ENCODE data around the gene TFPI2.

TFPI2 gene

DNA sequence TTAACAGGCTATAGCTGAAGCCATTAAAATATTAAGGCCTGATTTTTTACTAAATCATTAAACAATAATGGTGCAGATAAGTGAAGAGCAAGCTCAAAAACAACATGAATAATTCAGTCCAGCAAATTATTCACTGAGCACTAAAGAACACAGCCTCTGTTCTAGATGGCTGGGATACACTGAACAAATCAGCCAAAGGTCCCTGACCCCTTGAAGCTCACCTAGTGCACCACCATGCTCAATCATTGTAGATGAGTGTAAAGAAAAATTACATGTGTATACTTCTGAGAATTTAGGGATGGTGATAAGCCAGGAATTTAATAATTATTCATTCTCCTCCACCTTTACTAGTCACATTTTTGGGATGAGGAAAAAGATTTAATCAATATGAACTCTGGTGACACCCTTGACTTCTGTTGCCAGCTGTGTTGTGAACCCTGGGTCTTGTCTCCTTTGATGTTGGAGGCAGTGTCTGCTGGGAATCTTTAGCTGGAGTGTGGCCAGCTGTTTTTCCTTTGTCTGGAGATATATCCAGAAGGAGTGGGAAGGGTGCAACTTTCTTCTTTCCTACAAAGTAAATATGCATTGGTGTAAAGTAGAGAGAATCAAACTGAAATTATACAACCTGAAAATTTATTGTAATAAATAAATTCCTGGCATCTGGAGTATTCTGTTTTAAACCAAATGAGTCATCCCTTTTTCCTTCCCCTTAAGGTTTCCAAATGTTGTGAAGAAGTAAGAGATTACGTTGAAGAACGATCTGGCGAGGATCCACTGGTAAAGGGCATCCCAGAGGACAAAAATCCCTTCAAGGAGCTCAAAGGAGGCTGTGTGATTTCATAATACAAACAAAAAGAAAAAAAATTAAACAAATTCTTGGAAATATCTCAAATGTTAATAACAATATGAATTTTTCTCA, 19.8 kb upstream of the TFPI2 start:
- DNase-seq (ENCODE audit: low read depth): peak; percentile 91

DNA sequence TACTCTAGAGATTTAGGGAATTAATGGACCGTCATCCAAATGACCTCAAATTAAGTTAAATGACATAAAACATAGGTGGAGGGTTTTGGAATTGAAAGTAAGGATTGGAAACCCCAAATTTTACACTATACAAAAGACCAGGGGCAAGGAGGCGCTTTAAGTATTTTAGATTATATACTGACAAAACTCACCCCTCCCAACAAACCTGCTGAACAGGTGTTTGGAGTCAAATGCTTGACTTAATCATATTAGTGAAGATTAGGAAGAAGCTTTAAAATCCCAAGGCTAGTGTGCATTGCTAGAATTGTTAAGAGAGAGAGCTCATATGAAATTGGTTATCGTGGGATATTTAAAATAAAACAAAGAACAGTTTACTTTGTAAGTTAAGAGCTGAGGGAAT, 15.7 kb upstream of the TFPI2 start, which contains the start of gene GNGT1:
TSS of gene GNGT1 (plus strand) at position 301 of the 400 bp plus-strand sequence. CDS start 180 bp downstream, outside the sequence.
- DNase-seq (ENCODE audit: low read depth): peak; percentile 31

DNA sequence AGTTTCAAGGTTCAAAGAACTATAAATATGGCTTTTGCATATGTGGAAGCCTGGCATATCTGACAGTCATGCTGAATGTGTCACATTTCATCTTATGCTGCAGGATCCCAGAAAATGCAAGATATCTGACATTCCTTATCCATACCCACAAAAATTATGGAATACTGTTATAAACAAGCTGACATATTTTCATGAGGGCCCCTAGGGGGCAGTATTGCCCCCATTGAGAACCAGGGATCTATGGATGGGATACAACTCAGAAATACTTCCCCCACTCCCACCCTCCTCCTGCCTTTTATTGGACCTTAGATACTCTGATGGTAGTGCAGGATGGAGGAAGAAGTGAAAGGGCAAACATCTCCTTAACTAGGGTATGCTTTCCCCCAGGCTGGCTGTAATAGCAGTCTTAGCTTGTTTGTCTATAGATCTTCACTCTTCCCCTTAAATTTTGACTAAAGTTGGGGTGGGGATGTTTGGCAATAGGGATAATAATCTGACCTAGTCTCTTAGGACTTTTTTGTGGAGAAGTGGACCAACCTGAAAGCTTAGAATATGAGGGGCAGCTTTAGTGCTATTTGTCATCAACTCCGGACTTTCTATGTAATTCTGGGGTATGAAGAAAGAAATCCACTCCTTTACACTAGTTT, 12.3 kb upstream of the TFPI2 start:
- DNase-seq (ENCODE audit: low read depth): peak; percentile 56

DNA sequence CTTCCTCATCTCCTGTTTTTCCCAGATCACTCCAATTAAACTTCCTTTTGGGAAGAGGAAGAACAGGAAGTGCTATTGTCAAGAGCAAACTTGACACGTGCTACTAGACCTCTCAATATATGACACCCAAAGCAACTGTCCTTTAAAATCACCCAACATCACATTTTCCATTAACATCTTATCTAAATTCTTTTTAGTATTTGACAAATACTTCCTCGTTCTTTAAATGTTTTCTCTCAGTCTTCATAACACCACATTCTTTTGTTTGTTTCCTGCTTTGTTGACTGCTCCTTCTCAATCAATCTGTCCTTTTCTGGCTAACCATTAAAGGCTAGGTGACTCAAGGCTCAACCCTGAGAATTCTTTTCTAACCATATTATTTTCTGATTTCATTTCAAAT, 7.1 kb upstream of the TFPI2 start:
- DNase-seq (ENCODE audit: low read depth): no peak

DNA sequence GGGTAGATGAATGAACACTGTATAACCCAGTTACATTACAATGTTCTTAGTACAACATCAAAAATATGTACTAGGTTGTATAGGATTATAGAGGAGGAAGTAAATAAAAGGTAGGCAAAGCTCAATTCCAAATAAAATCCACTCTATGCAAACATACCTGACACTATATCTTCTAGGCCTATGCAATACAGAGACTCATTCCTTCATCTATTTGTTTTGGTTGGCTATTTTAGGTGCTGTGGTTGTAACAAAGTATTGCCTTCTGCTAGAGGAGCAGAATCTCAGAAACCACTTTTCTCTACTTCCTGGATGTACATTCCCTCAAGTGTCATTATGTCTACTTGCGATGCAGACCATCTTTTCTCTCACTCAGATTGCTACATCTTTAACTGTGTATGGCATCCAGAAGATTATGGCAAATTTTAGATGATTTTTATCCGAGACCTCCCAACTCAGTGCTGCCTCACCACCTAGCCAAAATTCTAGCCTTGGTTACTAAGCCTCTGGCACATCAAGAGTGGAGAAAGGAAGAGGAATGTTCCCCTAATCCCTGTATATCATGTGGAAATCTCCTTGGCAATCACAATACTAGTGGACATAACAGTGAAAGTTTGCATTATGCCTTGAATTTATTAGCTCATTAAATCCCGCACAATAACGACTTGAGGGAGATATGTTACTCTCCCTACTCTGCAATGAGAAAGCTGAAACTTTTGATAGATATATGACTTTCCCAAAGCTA, 5.5 kb upstream of the TFPI2 start:
- no peak for DNase-seq (ENCODE audit: low read depth)

DNA sequence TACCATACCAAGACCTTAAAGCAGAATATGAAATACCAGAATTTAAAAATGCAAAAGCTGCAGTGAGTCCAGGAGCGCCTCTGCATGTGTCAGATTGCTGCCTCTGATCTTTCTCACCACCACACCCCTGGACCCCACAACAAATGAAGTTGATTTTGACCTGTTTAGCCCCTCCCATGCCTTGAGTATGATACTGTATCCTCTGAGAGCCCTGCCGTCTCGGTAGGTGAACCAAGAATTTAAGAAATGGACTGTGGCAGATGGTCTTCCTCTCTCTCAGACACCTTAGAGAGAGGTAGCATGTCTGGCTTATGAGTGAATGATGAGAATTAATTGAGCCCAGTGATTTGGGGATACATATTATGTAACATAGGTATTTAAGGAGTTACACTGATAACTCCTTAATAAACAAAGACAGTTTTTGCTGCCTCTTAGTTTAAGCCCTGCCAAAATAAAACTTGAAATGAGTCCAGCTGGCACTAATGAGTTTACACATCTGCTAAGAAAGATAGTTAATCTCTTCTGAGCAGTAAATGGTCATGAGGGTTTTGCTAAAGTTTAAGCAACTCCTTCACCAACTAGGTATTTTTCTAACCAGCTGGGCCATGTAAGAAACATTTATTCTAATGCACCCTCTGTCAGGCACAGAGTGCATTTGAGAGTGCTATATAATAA, 4.5 kb upstream of the TFPI2 start:
- no peak for DNase-seq (ENCODE audit: low read depth)

DNA sequence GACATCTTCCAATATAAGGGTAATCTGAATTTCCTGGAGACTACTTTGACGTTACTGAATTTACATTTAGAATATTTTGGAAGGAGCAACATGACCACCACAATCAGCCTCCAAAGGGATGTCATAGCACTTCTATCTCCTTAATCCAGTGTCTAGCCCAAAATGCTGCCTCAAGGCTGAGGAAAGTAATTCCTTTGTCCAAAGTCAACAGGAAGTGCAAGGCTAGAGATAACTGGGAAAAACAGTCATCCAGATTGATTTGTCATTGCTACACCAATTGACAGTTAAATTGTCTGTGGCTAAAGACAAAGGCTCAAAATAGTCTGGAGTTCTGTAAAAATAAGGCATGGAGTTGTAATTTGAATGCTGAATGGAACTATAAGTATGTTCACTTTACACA, 3.9 kb upstream of the TFPI2 start:
- DNase-seq (ENCODE audit: low read depth): no peak

DNA sequence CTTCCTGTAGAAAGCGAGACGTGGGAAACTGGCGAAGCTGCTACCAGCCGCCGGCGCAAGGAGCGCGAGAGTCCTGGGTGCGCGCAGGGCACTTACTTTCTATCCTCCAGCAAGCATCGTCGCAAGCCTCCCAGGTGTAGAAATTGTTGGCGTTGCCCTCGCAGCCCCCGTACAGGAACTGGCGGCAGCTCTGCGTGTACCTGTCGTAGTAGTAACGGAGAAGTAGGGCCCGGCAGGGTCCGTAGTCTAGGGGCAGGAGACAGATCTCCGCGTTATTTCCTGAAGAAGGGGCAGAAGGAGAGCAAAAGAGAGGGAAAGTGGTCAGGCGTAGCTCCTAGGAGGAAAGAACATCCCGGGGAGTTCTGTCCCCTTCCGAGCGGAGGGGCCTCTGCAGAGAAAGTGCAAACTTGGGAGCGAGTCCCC, 501 bp downstream of the TFPI2 start:
- peak; percentile 66 for DNase-seq (ENCODE audit: low read depth)

DNA sequence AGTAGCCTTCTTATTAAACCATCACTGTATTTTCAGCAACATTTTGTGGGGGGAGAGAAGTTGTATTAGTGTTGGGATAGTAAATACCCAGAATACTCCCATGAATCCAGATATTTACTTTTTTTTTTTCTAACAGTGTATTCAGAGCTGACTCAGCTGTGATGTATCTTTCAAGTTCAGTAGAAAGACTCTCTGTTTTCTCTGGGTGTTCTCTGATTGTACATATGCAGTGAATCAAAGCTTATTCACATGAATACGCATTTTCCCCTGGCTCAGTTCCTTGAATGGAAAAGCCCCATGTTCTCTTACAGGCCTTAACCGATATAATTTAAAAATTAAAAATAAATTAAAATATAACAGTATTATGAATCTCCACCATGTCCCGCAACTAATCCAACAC, 1.3 kb downstream of the TFPI2 start:
- peak; percentile 47 for DNase-seq (ENCODE audit: low read depth)

DNA sequence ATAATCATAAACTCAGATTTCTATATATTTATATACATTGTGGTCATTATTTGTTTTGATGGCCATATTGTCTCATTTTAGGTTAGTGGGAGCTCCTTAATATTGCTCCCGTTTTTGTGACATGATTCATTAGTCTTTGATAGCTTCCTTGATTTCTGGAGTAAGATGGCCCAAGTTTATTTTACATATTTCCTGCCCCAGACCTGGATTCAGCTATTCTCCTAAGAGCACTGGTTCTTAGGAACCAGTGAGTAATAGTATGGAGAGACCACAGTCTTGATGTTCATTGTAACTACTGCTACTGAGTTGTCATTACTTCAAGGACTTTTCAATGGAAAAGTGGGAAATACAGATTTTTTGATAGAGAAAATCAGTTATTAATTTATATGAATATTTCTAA, 6.0 kb downstream of the TFPI2 start:
- no peak for DNase-seq (ENCODE audit: low read depth)

DNA sequence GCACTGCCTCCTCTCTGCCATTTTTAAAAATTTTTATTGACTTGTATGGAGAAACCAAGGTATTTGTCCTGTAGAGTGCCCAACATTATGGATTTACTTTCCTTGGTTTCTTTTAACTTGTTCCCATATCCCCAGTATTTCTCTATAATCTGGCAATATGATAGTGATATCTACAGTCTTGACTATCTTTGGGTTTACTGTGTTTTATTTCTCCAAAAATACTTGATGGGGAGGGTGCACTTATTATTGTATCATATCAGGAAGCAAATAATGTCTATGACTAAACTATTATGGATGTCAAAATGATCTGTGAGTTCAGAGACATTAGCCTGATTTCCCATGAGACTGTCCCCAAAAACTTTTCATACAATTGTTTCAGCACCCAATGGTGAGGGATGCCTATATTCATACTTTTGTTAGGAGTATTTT, 6.6 kb downstream of the TFPI2 start:
- no peak for DNase-seq (ENCODE audit: low read depth)

DNA sequence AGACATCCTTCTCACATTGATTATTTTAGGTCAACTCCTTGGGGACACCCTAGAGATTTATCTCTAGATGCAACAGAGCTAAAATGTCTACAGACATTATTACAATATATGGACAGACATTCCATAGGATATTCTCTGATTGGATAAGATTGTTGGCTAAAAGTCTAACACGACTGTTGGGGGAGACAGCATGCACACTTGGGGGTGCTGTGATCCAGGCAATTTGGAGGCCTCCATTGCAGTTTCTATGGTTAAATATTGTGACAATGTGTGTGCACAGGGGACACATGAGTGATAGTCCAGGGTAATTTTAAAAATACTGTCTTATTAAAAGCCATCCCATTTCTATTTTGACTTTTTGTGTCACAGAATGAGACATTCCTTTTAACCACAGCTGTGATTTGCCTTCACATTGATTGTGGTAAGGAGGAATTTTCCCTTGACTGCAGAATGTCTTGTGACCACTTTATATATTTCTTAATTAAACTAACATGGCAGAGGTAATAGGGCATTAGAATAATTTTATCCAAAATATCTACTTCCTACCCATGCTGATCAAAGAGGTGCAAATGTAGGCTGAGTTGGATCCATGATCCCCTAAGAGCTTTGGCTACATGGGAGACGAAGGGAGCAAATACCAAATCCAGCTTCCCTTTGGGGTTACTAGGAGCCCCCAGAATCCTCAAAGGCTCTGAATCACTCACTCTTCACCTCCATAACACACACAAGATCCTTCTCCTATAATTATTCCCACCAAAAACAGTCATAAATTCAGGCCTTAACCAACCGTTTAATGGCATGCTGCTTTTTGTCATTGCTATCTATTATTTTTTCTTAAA, 7.3 kb downstream of the TFPI2 start:
- DNase-seq (ENCODE audit: low read depth): no peak

DNA sequence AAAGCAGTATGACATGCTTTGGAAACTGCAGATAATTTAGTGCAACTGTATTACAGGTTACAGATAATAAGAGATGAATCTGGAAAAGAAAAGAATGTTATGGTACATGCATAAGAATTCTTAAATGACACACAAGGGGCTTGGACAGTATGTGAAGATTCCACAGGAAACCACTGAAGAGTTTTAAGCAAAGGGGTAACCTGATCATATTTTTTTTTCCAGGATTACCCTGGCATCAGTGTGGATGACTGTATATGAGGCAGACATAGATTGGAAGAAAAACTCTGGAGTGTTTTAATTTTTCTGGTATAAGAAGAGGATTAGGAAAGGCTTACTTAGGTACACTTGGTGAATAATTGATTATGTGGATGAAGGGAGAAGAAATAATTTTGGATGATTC, 8.1 kb downstream of the TFPI2 start:
- DNase-seq (ENCODE audit: low read depth): peak; percentile 3

DNA sequence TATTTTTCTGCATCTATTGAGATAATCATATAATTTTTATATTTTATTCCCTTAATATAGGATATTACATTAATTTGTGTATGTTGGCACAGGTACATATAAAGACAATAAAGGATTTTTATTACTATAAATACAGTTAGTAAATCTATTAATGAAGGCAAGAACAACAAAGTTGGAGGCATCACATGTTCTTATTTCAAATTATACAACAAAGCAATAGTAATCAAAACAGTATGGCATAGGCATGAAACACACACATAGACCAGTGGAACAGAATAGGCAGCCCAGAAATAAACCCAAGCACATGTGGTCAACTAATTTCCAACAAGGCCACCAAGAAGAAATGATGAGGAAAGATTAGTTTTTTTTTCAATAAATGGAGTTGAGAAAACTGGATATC, 11.2 kb downstream of the TFPI2 start:
- no peak for DNase-seq (ENCODE audit: low read depth)

DNA sequence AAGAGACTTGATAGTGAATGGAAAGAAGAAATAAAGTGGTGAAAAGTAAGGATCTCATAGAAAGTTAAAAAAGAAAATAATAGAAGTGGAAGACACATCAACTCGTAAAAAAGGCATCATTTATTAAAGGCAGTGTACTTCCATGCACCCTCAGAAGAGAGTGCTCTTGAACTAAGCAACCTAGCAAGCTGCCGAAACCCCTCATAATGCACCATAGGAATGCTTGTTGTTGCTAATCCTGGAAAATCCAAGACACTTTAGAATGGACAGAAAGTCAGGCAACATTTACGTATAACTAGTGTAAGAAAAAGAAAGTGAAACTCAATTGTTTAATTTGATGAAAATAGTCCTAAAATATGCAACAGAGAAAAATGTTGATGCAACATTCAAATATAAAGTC, 12.8 kb downstream of the TFPI2 start:
- no peak for DNase-seq (ENCODE audit: low read depth)

DNA sequence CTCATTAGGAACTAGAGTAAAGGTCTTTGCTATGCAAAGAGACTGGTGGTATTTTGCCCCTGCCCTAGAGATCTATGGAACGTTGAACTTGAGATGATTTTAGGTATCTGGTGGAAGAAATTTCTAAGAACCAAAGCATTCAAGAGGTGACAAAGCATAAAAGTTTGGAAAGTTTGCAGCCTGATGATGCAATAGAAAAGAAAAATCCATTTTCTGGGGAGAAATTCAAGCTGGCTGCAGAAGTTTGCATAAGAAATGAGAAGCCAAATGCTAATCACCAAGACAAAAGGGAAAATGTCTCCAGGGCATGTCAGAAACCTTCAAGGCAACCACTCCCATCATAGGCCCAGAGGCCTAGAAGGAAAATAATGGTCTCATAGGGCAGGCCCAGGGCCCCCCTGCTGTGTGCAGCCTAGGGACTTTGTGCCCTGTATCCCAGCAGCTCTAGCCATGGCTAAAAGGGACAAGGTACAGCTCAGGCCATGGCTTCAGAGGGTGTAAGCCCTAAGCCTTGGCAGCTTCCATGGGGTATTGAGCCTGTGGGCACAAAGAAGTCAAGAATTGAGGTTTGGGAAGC, 16.5 kb downstream of the TFPI2 start:
- peak; percentile 41 for DNase-seq (ENCODE audit: low read depth)

DNA sequence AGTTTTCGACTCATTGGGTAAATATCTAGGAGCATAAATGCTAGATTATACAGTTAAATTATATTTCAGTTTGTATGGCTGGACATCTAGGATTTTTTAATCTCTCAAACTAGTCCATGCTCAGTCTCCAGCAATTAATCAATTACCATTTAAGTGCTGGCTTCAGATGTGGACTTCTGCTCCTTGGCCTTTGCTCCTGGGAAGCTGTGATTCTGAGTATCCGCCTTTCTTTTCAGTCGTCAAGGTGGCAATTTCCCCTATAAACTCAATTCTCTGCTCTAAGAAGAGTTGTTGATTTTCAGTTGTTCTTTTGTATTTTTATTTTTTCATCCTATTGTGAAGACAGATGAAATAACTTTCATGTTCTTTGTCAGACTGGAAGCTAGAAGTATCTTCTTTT, 23.7 kb downstream of the TFPI2 start:
- DNase-seq (ENCODE audit: low read depth): no peak

DNA sequence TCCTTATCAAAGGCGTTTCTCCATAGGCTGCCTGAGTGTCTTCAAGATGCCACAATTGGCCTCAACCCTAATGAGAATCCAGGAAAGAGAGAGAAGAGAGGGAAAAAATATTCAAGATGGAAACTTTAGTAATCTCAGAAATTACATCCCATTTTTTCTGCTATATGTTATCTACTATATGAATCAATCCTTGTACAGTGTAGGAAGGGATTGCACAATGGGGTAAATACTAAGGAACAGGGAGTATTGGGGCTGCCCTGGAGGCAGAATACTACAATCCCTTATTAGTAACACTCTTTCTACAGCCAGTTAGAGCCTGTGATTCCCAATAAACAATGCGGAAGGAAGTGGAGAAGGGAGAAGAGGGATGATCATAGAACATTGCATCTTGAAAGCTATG, 27.9 kb downstream of the TFPI2 start:
- no peak for DNase-seq (ENCODE audit: low read depth)

DNA sequence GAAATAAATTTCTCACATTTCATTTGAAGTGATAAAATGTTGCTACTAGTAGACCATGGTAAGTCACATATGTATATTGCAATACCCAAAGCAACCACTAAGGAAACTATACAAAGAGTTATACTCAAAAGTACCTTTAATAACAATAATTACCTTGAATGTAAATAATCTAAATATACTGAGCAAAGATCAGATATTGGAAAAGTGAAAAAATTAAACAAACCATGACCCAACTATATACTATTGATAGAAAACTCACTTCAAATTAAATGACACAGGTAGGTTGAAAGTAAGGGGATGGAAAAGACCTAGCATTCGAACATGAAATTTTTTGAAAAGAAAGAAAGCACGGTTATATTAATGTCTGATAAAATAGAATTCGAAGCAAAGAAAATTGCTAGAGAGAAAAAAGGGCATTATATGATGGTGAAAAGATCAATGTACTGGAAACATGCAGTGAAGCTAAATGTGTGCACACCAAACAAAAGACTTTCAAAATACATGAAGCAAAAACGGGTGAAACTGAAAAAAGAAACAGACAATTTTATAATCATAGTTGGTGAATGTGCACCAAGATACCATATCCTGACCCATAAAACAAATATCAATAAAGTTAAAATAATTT, 29.1 kb downstream of the TFPI2 start:
- DNase-seq (ENCODE audit: low read depth): no peak

DNA sequence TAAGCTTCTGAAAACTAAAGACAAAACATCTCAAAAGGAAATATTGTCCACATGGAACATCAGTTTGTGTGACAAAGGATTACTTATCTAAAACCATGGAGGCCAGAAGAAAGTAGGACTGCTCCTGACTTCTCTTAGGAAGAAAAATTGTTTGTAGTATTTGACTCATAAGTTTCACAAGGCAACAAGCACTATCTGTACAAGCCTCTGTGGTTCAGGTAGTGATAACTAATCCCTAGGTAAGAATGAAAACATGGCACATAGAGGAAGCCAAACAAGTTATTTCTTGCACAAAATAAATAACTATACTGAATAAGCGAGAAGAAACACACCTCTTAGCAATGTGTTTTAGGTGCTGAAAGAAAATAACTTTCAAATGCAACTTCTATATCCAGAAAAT, 30.3 kb downstream of the TFPI2 start:
- no peak for DNase-seq (ENCODE audit: low read depth)
